Mammary microvascular endothelial cell (primary cell): ENCODE measurements around the gene TEFM. TPM values are rescaled to one million over a fixed set of nuclear protein-coding genes. Genes with fewer than 3 reads are reported as not detected.

Experiments
- total RNA-seq: library from RNA; depleted of rRNA; stranded (reverse); fragments of >200 nt; gene quantifications from 2 replicates; pipeline ENCODE4 v1.2.3, GENCODE V29; 2015

Gene TEFM
- total RNA-seq: 7.9 and 9.7 TPM in 2 replicates

GRCh38 chr17:30906101-30906911 is at the start of gene TEFM:
TSS of gene TEFM (minus strand) at chr17:30906238. CDS start at chr17:30906198, 40 bp downstream.

GRCh38 chr17:30921544-30922196 is 15.6 kb upstream of the TEFM start, which contains the start of gene ADAP2:
TSS of gene ADAP2 (plus strand) at chr17:30921945. CDS start at chr17:30922015, 70 bp downstream.

Other genes starting within 250 kb of the TEFM start
- gene CRLF3, start 81.5 kb downstream of the TEFM start, total RNA-seq: 18.9 and 20.5 TPM in 2 replicates
- 4.9 and 7.4 TPM in 2 replicates for gene ATAD5, start 74.3 kb downstream of the TEFM start, total RNA-seq
- 0.25 and 0.33 TPM in 2 replicates for gene ADAP2, start 15.7 kb upstream of the TEFM start, total RNA-seq
- 8.1 and 13.8 TPM in 2 replicates for gene RNF135, start 64.8 kb upstream of the TEFM start, total RNA-seq
- 9.4 and 11.7 TPM in 2 replicates for gene NF1, start 188.7 kb upstream of the TEFM start, total RNA-seq